CD4-positive, alpha-beta T cell (primary cell): Measurements from ENCODE around the gene SAYSD1. TPM values are rescaled to one million over a fixed set of nuclear protein-coding genes. Genes with fewer than 3 reads are reported as not detected.

ENCODE experiments used
- ATAC-seq: fragments of 200-7000 bp; cut with Tn5 transposase; one replicate; pipeline ENCODE4 v1.10.0; 2022; ENCODE audit warnings: mild to moderate bottlenecking; ENCODE audit not compliant: poor library complexity
- CTCF ChIA-PET: fragments of 350-600 bp; sonication (Branson Sonifier 250); formaldehyde crosslinking; loops from one replicate; lab custom pipeline; 2021; ENCODE audit warnings: antibody characterized with exemption, inconsistent platforms; lab: Charles Lee
- POLR2A ChIA-PET: fragments of 350-600 bp; sonication (Branson Sonifier 250); formaldehyde crosslinking; loops from one replicate; lab custom pipeline; 2021; ENCODE audit warnings: antibody characterized with exemption, inconsistent platforms; lab: Charles Lee
- DNase-seq, 14 experiments: peaks; one replicate each; pipeline ENCODE4 v3.0.0-alpha.2; 2013 to 2020; ENCODE audit warnings: mixed read lengths in 2 of 14
- H3K27ac ChIP-seq, 2 donors: one replicate each; pipeline versions ENCODE4 v1.5.1 to v1.7.0; 2013; ENCODE audit warnings: low read length in 2 of 2, low read depth in 1 of 2, mild to moderate bottlenecking in 1 of 2
- H3K27me3 ChIP-seq, 2 experiments: 1 replicate in 1 of 2; 2 replicates in 1 of 2; pipeline versions ENCODE4 v1.6.1 to v1.7.0; 2013; ENCODE audit warnings: low read length in 2 of 2, control low read depth in 1 of 2, mild to moderate bottlenecking in 1 of 2, moderate library complexity in 1 of 2; ENCODE audit not compliant: insufficient read depth in 2 of 2, control insufficient read depth in 1 of 2
- H3K36me3 ChIP-seq: one replicate; pipeline ENCODE4 v1.6.1; 2013; ENCODE audit warnings: low read length, control low read depth; ENCODE audit not compliant: insufficient read depth
- H3K4me1 ChIP-seq: one replicate; pipeline ENCODE4 v1.6.1; 2013; ENCODE audit warnings: low read length, control low read depth; ENCODE audit not compliant: insufficient read depth
- H3K4me3 ChIP-seq: one replicate; pipeline ENCODE4 v1.5.1; 2013; ENCODE audit warnings: mild to moderate bottlenecking, low read length, moderate library complexity
- H3K9me3 ChIP-seq, 2 experiments: 1 replicate in 1 of 2; 2 replicates in 1 of 2; pipeline versions ENCODE4 v1.6.1 to v1.7.0; 2013; ENCODE audit warnings: low read length in 2 of 2, mild to moderate bottlenecking in 2 of 2, control low read depth in 1 of 2, moderate library complexity in 1 of 2; ENCODE audit not compliant: control insufficient read depth in 1 of 2, insufficient read depth in 1 of 2
- H3K27ac Mint-ChIP-seq: one replicate; pipeline ENCODE4 v1.8.0; 2020; ENCODE audit warnings: mixed read lengths
- H3K27me3 Mint-ChIP-seq: one replicate; pipeline ENCODE4 v1.8.0; 2021; ENCODE audit warnings: mixed read lengths
- H3K36me3 Mint-ChIP-seq: one replicate; pipeline ENCODE4 v1.8.0; 2021; ENCODE audit warnings: low read depth, mixed read lengths
- H3K4me1 Mint-ChIP-seq: one replicate; pipeline ENCODE4 v1.8.0; 2021; ENCODE audit warnings: low read depth, mixed read lengths
- H3K4me3 Mint-ChIP-seq: one replicate; pipeline ENCODE4 v1.8.0; 2020; ENCODE audit warnings: mild to moderate bottlenecking, mixed read lengths
- H3K9me3 Mint-ChIP-seq: one replicate; pipeline ENCODE4 v1.8.0; 2020; ENCODE audit warnings: mixed read lengths
- CTCF ChIP-seq: fragments of 200-600 bp; IDR thresholded peaks from one replicate; pipeline ENCODE4 v1.8.0; 2022; ENCODE audit warnings: antibody characterized with exemption, mild to moderate bottlenecking
- intact Hi-C, 2 experiments: fragments of 100-400 bp; cut with DNase I in 1 of 2; cut with micrococcal nuclease in 1 of 2; formaldehyde crosslinking; loops; one replicate each; pipeline versions ENCODE4 v1.15.1 to v1.9.0; 2023 to 2025; cut with DNase I, micrococcal nuclease
- total RNA-seq, 174 experiments: library from RNA in 2 of 174; stranded (reverse) in 2 of 174; gene quantifications; one replicate each; pipeline ENCODE4 v1.2.3 and lab custom pipeline; 2021 to 2026

SAYSD1 gene
- total RNA-seq, 2 experiments from 2014 or later = 18.7 to 21.3 TPM

GRCh38 chr6:39100358-39100757 lies 14.6 kb downstream of the SAYSD1 start:
- Histone ChIP-seq H3K4me1 (peaks cover 3% of the 10 kb centered on the region), H3K4me3 (no peak overlapping the region), H3K27me3 (no peaks in the 10 kb centered on the region), H3K9me3 (no peaks in the 10 kb centered on the region), H3K27ac (no peak overlapping the region), H3K36me3 (peaks cover 8% of the 10 kb centered on the region)
- Mint-ChIP-seq H3K27ac (no peak overlapping the region), H3K9me3 (no peaks in the 10 kb centered on the region), H3K4me1 (peaks cover 28% of the 10 kb centered on the region), H3K4me3 (peak overlapping the region; percentile 43), H3K27me3 (no peaks in the 10 kb centered on the region), H3K36me3 (peaks cover 30% of the 10 kb centered on the region)
- POLR2A ChIA-PET = interaction anchor here (1.1 kb wide), 1 partner anchor 15 kb away, joined by 3 read pairs; the partner anchor contains the start of gene SAYSD1
- no peak for TF ChIP-seq CTCF
- CTCF ChIA-PET = interaction anchor here (1.2 kb wide), 1 partner anchor 11 kb away, joined by 4 read pairs; no protein-coding TSS in a partner anchor
- ATAC-seq (peak; percentile 86), DNase-seq (peak in 3 of 14 experiments; percentile 16 to 32 (median 18))
- intact Hi-C loops = loop anchor here (5.0 to 10.0 kb wide), 2 partner anchors 228 to 624 kb away; partner anchors contain the start of gene KIF6 (in 1 of the 2)

GRCh38 chr6:39095578-39095977 lies 19.4 kb downstream of the SAYSD1 start:
- Histone ChIP-seq H3K4me1 (peaks cover 2% of the 10 kb centered on the region), H3K27ac (no peak overlapping the region), H3K27me3 (peaks cover 0 to 2% of the 10 kb centered on the region in 2 experiments), H3K9me3 (no peaks in the 10 kb centered on the region), H3K4me3 (no peak overlapping the region), H3K36me3 (no peaks in the 10 kb centered on the region)
- POLR2A ChIA-PET = no interaction called here
- intact Hi-C loops = loop anchor here in 1 of 2 experiments (10.0 kb wide), 1 partner anchor 209 kb away; no protein-coding TSS in a partner anchor
- TF ChIP-seq CTCF = no peak
- Mint-ChIP-seq H3K4me1 (peaks cover 5% of the 10 kb centered on the region), H3K9me3 (no peaks in the 10 kb centered on the region), H3K27ac (no peak overlapping the region), H3K4me3 (no peak overlapping the region), H3K27me3 (peaks cover 7% of the 10 kb centered on the region), H3K36me3 (no peaks in the 10 kb centered on the region)
- ATAC-seq = no peak
- no peak for DNase-seq
- CTCF ChIA-PET = no interaction called here

GRCh38 chr6:39093149-39093708 lies 21.8 kb downstream of the SAYSD1 start:
- no peaks in the 10 kb centered on the region for H3K9me3 Mint-ChIP-seq
- Histone ChIP-seq H3K4me1 (no peaks in the 10 kb centered on the region), H3K27me3 (peaks cover 17 to 22% of the 10 kb centered on the region in 2 experiments), H3K27ac (no peak overlapping the region), H3K36me3 (no peaks in the 10 kb centered on the region), H3K4me3 (no peak overlapping the region), H3K9me3 (no peaks in the 10 kb centered on the region)
- H3K27me3 Mint-ChIP-seq = peaks cover 24% of the 10 kb centered on the region
- no peak overlapping the region for H3K4me3 Mint-ChIP-seq
- intact Hi-C loops = loop anchor here in 1 of 2 experiments (10.0 kb wide), 1 partner anchor 212 kb away; no protein-coding TSS in a partner anchor
- no peak for TF ChIP-seq CTCF
- no peaks in the 10 kb centered on the region for H3K36me3 Mint-ChIP-seq
- no peak overlapping the region for H3K27ac Mint-ChIP-seq
- DNase-seq (no peak), ATAC-seq (no peak)
- ChIA-PET POLR2A (interaction anchor here (0.8 kb wide), 1 partner anchor 10 kb away, joined by 3 read pairs; no protein-coding TSS in a partner anchor), CTCF (no interaction called here)
- no peaks in the 10 kb centered on the region for H3K4me1 Mint-ChIP-seq
